Activated CD4-positive, CD25-positive, alpha-beta regulatory T cell (primary cell): ENCODE data around the gene COL23A1.

ENCODE experiments used
- DNase-seq, 4 experiments: peaks; one replicate each; lab custom pipeline; 2025; lab: John Stamatoyannopoulos, UW

COL23A1 gene

DNA sequence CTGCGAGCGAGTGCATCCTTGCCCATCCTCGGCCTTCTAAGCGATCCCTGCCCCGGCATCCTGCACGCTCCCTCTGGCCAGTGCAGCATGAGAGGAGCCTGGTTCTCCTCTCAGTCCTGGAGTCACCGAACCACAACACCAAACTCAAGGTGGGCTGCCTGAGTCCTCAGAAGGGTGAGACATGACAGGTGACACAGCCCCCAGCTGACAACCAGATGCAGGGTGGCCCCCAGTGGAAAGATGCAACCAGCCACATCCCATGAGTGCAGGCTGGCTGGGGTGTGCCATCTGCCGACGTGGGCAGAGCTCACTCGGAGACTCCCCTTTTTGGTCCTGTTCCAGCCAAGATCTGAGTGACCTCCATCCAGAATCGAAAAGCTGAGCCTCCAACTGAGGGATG, 58.4 kb downstream of the COL23A1 start:
- DNase-seq: no peak

DNA sequence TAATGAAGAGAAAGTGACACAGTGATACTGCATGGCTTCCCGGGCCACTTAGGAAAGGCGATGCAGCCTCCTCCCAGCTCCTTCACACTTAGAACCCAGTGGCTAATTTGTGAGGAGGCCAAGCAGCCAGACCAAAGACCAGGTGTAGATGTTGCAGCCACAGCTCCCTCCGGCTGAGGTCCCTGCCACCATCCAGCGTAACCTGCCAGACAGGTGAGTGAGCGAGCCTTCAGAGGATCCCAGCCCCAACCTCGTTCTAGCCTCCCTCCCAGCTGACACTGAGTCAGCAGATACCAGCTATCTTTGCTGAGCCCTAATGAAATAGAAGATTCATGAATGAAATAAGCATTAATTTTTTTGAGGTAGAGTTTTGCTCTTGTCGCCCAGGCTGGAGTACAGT, 59.7 kb downstream of the COL23A1 start:
- no peak for DNase-seq

DNA sequence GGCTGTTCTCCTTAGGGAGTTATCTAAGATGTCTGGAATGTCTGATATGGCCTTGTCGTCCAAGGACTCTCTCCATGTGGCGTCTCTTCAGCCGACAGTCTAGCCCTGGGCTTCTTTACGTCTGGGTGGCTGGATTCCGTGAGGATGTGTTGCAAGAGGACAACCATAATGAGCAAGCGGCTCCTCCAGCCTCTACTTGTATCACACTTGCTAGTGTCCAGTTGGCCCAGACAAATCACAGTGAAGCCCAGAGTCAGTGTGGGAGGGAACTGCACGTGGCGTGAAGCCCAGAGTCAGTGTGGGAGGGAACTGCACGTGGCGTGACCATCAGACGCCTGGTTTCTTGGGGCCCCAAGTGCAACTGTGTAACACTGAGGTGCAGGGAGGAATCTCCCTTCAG, 61.1 kb downstream of the COL23A1 start:
- no peak for DNase-seq

DNA sequence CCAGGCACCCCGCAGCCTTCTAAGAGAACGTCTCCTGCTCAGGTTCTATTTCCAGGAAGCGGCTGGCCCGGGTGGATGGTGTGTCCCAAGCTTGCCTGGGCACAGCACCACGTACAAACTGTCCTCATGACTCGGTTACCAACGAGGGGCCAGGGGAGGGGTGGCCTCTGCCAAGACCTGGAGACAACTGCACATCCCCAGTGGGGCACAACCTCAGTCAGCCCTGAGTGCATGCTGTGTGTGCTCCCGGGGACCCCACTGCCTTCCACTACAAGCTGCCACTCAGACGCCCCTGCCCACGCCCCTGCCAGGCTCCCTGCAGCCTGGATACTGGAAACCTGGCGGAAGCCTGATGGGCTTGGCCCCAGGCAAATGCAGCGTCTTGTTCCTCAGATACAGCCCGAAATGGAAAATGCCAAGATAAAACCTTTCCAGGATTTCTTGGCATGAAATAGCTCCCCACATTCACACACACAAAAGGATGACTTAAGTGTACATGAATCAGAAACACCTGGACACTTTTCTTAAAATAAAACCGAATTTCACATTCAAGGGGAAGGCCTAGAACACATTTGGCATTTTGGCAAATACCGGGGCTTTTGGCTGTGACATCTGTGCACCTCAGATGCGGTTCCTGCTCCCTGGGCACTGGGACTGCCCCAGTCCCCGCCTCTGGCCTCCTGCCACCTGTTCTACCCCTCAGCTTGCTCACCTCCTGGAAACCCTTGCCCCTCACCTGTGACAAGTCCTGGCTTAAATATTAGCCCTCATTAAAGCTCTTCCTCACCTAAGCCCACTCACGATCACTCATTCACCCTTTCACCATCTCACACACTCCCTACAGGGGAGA, 62.5 kb downstream of the COL23A1 start:
- DNase-seq: no peak

DNA sequence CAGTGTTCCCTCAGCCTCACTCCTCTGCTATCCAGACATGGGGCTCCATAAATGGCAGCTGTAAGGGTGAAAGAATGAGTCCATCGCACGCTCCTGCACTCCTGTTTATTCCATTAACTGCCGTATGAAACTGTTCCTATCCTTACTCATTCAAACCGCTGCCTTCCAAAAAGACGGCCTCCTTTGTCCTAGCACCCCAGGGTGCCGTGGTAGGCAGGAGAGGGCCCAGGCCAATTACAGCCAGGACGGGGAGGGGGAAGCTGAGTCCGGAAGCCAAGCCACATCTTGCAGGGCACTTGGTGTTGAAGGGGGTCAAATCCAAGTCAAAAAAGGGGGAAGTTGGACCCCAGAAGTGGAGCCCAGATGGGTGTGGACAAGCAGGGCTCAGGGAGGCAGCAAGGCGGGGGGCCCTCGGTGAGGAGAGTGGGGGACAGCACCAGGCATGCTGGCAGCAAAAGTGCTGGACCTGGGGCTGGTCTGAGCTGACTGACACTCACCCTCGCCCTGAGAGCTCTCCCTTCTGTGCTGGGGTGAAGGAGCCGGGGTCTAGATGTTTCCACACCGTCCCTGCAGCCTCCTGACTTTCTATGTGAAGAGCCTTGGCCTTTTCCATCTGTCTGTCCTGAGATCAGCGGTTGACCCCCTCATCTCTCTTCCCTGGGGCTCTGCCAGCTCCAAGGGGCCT, 63.3 kb downstream of the COL23A1 start:
- DNase-seq: no peak

DNA sequence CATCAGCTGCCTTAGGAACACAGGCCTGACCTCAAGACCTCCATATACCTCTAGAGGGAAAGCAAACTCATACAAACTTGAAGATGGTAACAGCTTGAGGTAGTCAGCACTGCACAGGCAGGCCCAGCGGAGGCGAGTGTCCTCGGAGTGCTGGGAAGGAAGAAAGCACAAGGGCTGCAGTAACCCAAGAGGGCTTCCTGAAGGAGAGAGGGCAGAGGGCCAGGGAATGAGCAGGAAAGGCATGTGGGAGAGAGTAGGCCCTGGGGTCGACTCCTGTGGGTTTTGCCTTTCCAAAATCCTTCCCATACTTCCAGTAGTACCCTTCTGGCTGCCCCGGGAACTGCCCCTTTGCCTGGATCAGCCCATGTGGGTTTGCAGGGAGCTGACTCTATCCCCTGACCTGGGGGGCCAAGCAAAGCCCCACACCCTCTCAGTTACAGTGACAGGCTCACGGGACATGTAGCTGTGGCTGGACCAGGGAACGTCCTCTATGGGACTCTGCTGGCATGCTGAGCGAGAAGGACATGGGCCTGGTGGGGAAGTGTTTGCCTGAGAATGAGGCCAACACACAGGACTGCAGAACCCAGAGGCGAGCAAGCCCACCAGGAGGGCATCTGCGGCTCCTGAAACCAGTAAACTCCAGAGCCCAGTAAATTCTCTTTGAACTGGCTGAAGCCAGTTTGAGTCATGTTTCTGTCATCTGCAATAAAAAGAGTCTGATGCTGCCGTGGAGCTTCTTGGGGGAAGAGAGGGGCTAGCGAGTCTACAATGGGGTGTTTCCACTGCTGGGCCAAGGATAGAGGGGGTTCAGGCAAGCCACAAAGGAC, 64.1 kb downstream of the COL23A1 start:
- DNase-seq: no peak

DNA sequence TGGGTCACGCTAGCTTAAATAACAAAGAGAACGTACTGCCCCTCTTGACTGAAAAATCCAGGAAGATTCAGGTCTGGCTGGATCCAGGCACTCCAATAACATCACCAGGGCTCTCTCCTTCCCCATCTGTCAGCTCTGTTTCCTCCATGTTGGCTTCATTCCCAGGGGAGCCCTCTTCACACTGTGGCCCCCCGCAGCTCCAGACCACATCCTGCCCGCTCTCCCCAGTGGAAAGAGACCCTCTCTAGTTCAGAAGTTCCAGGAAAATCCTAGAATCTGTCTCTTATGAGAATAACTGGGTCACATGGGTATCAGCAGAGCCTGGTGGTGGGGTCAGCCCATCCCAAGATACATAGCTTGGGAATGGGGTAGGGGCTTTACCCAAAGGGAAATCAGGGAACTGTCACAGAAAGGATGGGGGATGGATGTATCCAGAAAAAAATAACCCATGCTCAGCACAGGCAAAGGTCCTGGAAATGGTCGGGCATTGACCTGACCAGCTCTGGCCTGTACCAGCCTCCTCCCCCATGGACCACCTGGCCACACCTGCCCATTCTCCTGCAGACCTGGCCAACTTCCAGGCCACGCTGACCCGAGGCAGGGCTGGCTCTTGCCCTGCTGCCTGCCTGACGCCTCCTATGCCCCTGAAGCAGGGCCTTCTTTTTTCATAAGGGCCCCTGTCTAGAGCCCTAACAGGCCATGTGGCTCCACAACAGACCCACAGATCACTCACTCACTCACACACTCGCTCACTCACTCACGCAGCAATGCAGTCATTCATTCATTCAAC, 65.9 kb downstream of the COL23A1 start:
- no peak for DNase-seq

DNA sequence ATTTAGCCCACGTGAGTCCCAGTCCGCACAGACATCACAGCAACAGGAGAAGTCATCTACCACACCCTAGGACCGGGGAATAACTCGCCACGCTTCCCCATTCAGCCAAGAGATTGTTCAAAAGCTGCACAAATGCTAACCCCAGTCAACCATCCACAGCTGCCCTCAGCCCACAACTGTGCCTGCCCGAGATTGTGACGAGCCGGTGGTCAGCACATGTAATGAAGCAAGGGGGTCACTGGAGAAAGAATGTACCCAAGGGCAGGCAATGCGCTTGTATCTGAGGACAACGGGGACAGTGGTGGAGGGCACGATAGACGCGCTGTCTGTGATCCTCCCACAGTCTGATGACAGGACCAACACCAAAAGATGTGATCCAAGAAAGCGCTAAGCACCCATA, 67.8 kb downstream of the COL23A1 start:
- DNase-seq: no peak

DNA sequence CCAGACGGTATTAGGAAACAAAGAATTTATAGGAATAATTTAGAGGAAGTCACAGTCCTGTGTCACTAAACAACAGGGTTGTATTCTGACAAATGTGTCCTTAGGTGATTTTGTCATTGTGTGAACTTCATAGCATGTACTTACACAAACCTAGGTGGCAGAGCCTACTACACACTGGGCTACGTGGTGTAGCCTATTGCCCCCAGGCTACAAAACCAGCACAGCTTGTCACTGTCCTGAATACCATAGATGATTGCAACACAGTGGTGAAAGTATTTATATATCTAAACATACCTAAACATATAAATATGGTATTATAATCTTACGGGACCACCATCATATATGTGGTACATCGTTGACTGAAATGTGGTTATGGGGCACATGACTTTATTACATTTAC, 69.3 kb downstream of the COL23A1 start:
- DNase-seq: no peak

DNA sequence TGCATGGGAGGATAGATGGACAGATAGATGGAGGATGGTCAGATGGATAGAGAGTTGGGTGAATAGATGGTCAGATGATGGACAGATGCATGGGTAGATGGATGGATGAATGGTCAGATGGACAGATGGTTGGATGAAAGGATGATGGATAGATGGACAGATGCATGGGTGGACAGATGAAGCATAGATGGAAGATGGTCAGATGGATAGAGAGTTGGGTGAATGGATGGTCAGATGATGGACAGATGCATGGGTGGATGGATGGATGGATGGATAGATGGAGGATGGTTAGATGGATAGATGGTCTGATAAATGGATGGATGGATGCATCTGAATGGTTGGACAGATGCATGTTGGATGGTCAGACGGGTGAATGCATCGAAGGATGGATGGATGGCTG, 70.4 kb downstream of the COL23A1 start:
- DNase-seq: no peak

DNA sequence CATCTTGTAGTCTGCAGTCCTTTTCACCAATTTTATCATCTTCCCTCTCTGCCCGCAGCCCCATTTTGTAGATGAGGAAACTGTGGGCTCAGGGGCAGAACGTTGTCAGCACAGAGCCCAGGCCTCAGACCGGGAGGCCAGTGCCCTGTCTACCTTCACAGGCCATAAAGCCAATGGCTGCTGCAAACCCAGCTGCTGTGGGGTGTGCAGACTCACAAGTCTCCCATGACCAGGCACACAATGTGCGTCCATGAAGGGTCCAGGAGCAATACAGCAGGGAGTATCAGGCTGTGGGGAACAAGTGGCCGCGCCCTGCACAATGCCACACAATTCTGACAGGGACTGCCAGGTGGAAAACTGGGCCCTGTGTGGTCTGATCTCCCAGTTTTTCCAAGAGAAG, 71.0 kb downstream of the COL23A1 start:
- DNase-seq: no peak

DNA sequence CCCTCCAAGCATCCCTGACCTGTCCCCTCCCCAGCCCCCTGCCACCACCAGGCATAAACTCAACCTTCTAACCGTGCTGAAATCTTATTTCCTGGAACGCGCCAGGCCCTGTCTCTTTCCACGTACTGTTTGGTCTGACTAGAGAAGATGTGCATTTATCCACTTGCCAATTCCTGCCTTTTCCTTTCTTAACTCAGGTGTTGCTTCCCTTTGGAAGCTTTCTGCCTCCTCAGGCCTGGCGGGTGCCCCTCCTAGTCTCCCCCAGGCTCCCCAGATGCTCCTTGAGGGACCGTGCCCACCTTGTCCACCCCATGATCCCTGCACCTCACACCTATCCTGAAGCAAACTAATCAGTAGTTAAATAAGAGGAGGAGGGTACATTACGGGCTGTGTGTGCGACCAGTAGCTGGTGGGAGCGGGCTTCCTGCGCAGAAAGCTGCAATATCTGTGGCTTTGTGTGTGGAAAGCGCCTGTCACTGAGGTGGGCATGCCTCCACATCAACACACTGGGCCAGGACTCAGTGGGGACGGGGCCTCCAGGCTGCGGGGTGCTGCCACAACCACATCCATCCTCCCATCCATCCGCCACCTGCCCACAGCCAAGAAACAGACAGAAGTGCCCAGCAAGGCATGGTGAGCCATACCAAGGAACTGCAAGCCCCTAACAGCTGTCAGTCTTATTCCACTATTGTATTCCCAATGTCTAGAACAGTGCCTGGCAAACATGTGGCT, 73.5 kb downstream of the COL23A1 start:
- DNase-seq: no peak

DNA sequence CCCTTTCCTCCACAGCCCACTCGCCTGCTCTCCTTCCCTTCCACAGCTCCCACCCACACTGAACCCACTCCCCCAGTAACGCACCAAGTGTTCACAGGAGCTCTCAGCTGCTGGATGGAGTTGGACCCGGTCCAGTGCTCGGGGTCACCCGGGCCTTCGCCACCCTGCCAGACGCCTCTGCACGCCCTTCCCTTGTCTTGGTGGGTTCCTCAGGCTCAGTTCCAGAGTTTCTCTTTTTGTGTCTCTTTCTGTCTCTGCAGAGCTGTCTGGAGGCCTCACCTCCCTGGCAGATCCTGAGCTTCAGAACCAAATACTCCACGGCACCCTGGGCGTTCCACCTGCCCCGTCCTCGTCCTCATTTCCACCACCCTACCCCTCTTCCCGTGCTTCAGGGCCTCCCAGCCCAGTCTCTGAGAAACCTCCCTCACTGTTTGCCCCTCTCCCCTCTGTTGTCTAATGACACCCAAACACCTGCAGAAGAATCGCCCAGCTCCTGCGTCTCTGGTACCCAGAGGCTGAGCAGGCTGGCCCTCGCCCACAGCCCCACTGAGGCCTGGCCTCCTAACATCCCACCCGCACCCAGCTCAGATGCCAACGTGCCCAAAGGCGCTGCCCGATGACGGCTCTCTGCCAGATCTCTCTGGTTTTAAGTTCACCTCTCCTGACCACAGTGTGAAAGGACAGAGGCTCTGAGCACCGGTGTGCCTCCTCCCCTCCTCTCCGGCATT, 74.3 kb downstream of the COL23A1 start:
- DNase-seq: no peak

DNA sequence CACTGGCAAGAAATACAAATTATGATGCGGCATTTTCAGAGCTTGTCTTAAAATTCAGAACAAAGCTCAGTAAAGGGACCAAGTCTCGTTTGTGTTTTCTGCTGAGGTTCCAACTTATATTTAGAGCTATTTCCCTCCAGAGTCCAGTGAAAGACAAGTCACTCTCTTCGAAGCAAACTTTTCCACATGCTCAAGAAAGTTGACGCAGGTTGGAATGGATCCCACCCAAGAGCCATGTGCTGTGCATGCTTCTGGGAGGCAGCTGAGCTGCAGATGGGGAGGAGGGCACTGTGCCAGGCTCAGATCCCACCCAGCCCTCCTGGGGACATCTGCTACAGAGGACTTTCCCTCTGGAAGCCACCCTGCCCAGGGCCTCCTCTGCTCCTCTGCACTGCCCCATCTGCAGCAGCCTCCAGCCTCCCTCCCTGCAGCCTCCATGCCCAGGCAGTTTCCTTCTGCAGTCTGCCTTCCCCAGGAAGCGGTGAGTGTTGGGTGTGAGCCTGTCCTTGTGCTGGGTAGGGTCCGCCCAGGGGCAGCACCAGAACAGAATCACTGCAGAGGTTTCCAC, 75.3 kb downstream of the COL23A1 start:
- DNase-seq: no peak

DNA sequence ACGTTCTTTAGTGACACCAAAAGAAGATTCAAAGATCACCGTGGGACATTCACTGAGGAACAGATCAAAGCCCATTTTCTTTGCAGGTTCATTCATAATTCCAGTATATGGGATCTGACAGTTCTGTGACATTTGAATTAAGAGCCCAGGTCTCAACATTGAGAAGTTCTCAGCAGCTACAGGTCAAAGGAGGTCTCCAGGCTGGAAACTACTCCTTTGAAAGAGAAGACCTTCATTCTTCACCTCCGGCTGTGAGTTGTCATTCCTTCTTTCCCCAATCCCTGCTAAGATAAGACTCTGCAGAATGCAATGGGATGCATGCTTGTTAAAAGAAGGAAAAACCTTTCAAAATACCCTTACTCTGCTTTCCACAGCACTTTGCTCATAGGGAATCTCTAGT, 79.0 kb downstream of the COL23A1 start:
- DNase-seq: no peak

DNA sequence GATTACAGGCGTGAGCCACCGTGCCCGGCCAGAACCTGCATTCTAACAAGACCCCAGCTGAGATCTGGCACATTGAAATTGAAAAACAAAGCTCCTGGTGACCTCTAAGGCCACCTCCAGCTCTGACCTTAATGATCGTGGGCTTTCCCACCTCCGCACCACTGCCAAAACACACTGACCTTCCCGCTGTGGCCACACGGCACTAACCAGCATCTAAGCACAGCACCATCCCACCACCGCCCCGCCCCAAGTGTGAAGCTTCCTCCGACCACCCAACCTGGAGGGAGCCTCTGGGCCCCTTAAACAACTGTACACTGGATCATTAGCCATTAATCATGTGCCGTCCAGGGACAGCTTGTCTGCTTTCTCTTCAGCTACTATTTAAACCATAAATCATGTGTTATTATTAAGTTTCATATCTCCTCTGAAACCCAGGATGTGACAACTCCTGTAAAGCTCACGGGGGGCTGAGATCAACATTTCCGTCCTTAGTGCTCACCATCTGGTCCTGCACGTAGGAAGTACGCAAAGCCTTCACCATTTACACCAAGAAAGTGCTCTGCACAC, 80.6 kb downstream of the COL23A1 start:
- no peak for DNase-seq

DNA sequence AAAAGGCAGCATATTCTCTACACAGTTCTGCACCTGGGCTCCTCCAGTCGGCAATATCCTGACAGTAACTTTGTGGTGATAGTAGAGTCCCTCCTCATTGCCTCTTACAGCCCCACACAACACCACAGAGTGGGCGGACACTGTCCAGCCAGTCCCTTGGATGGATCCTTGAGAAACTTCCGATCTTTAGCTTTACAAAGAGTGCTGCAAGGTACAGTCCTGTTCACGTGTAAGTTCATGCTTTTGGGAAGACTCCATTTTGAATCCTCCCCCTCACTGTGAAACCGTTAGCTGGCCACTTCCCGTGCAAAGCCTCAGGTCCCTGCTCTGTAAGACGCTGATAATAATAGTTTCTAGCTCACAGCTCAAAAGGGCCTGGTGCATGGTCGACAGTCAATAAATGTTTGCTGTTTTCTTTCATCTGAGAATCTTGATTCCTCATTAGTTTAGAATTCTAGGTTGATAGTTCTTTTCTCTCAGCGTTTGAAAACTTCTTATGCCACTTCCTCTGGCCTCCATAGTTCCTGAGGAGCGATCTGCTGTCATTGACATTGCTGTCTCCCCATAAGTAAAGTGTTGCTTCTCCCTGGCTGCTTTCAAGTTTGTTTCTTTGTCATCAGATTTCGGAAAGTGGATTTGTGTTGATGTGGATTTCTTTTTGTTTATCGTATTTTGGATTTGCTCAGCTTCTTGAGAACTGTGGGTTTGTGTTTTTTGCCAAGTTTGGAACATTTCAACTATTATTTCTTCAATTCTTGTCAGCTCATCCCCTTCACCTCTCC, 82.9 kb downstream of the COL23A1 start:
- DNase-seq: no peak

DNA sequence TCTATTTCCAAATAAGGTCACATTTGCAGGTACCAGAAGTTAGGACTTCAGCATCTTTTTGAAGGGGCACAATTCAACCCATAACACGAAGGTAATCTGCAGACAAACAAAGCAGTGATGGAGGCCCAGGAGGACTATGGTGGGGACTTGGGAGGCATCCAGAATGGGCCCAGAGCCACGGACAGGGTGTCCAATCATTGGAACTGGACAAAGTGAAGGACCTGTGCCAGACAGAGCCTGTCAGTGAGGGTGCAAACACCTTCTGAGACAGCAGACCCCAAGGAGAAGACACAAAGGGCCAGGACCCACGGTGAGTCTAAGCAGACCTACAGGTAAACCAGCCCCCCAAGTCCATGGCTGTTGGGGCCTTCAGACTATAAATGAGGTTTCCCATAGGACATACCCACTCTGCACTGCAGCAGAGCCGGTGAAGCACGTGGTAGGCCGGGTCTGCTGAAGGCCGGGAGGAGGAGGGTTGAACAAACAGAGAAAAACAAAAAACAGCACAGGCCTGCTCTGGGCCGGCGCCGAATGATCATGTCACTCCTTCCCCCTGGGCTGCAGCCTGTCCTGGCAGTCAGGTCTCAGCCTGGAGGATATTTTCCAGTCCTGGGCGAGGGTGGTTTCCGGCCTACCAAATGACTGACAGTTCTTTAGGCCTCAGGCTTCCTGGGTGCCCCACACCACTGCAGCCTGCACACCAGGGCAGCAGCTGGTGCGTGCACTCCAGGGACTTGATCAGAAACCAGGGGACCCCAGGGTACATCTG, 84.4 kb downstream of the COL23A1 start:
- no peak for DNase-seq
